ENCODE data around the gene BHLHE41. TPM values are rescaled to one million over a fixed set of nuclear protein-coding genes. Genes with fewer than 3 reads are reported as not detected.

The BHLHE41 gene
- total RNA-seq, 1 donor from 2014 or later: 2.9 TPM

DNA sequence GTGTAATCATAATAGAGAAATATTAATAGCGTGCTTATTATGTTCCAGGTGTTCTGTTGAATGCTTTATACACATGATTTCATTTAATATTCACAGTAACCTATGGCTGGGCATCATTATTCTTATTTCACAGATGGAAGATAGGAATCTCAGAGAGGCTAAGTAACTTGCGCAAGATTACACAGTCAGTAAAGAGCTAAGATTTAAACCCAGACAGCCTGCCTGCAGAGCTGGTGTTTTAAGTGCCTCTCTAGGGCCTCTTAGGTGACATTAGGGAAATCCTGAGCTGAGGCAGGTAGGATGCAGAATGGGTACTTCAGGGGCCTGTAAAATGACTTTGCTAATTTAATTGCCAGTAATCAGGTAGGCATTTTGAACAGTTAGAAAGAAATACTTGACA lies 18.5 kb upstream of the BHLHE41 start:
- no peak for FAIRE-seq

DNA sequence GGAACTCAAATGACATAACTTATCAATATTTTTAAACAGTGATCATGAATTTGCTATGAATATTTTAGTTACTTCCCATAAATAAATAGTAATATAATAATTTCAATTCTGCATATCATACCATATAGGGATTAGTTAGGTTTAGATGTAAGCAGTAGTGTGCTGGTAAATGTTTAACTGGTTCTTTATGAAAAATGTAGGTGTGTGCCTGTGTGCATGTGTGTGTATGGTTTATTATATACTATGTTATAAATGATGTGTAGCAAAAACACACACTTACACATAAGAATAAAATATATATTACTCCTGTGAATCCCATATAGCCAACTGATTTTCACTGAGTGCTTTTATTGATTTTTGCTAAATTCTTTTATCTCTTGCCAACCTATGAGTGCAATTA lies 14.0 kb upstream of the BHLHE41 start:
- no peaks in the 10 kb centered on the region for H3K4me1 Mint-ChIP-seq (ENCODE audit: low read depth, unreplicated experiment)
- H3K36me3 Mint-ChIP-seq (ENCODE audit: low read depth, unreplicated experiment): no peaks in the 10 kb centered on the region
- FAIRE-seq: no peak
- Histone ChIP-seq H3K36me3 (ENCODE audit: insufficient read depth, low read length) (no peaks in the 10 kb centered on the region), H3K4me2 (ENCODE audit: low read length) (no peak overlapping the region), H3K4me1 (ENCODE audit: insufficient read depth, low read length) (peaks cover 12% of the 10 kb centered on the region), H3K4me3 (ENCODE audit: insufficient read depth, low read depth, low read length) (no peak overlapping the region), H4K20me1 (ENCODE audit: insufficient read depth, low read length) (no peaks in the 10 kb centered on the region), H3K27ac (ENCODE audit: low read depth, low read length) (no peak overlapping the region), H2AFZ (ENCODE audit: low read depth, low read length) (no peak overlapping the region), H3K27me3 (ENCODE audit: insufficient read depth, low read length) (no peaks in the 10 kb centered on the region), H3K9me3 (ENCODE audit: insufficient read depth, low read depth, low read length) (no peaks in the 10 kb centered on the region), H3K9ac (ENCODE audit: low read length) (no peak overlapping the region), H3K79me2 (ENCODE audit: insufficient read depth, low read length) (no peaks in the 10 kb centered on the region)
- no peak for DNase-seq (ENCODE audit: low read depth)
- no peak overlapping the region for H3K4me3 Mint-ChIP-seq (ENCODE audit: unreplicated experiment)
- TF ChIP-seq, protein P1, sequence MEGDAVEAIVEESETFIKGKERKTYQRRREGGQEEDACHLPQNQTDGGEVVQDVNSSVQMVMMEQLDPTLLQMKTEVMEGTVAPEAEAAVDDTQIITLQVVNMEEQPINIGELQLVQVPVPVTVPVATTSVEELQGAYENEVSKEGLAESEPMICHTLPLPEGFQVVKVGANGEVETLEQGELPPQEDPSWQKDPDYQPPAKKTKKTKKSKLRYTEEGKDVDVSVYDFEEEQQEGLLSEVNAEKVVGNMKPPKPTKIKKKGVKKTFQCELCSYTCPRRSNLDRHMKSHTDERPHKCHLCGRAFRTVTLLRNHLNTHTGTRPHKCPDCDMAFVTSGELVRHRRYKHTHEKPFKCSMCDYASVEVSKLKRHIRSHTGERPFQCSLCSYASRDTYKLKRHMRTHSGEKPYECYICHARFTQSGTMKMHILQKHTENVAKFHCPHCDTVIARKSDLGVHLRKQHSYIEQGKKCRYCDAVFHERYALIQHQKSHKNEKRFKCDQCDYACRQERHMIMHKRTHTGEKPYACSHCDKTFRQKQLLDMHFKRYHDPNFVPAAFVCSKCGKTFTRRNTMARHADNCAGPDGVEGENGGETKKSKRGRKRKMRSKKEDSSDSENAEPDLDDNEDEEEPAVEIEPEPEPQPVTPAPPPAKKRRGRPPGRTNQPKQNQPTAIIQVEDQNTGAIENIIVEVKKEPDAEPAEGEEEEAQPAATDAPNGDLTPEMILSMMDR (IDR thresholded peaks at IDR 0.05; ENCODE audit: insufficient read depth, low read depth, low read length): no peak
- TF ChIP-seq EZH2 (IDR thresholded peaks at IDR 0.05; ENCODE audit: insufficient read depth, low read length): no peak
- no peaks in the 10 kb centered on the region for H3K9me3 Mint-ChIP-seq (ENCODE audit: unreplicated experiment)
- no peak overlapping the region for H3K27ac Mint-ChIP-seq (ENCODE audit: unreplicated experiment)
- H3K27me3 Mint-ChIP-seq (ENCODE audit: low read depth, unreplicated experiment): peaks cover 15% of the 10 kb centered on the region

More for the DNA sequence above, 18.5 kb upstream of the BHLHE41 start:
- Histone ChIP-seq H3K9me3 (ENCODE audit: insufficient read depth, low read depth, low read length) (no peaks in the 10 kb centered on the region), H3K4me2 (ENCODE audit: low read length) (no peak overlapping the region), H4K20me1 (ENCODE audit: insufficient read depth, low read length) (no peaks in the 10 kb centered on the region), H3K36me3 (ENCODE audit: insufficient read depth, low read length) (no peaks in the 10 kb centered on the region), H2AFZ (ENCODE audit: low read depth, low read length) (no peak overlapping the region), H3K27me3 (ENCODE audit: insufficient read depth, low read length) (no peaks in the 10 kb centered on the region), H3K79me2 (ENCODE audit: insufficient read depth, low read length) (no peaks in the 10 kb centered on the region), H3K27ac (ENCODE audit: low read depth, low read length) (no peak overlapping the region), H3K9ac (ENCODE audit: low read length) (no peak overlapping the region), H3K4me3 (ENCODE audit: insufficient read depth, low read depth, low read length) (no peak overlapping the region), H3K4me1 (ENCODE audit: insufficient read depth, low read length) (no peaks in the 10 kb centered on the region)
- Mint-ChIP-seq H3K27me3 (ENCODE audit: low read depth, unreplicated experiment) (peaks cover 4% of the 10 kb centered on the region), H3K27ac (ENCODE audit: unreplicated experiment) (no peak overlapping the region), H3K9me3 (ENCODE audit: unreplicated experiment) (no peaks in the 10 kb centered on the region), H3K4me1 (ENCODE audit: low read depth, unreplicated experiment) (no peaks in the 10 kb centered on the region), H3K4me3 (ENCODE audit: unreplicated experiment) (no peak overlapping the region), H3K36me3 (ENCODE audit: low read depth, unreplicated experiment) (no peaks in the 10 kb centered on the region)
- TF ChIP-seq, protein P1 (IDR thresholded peaks at IDR 0.05; ENCODE audit: insufficient read depth, low read depth, low read length): no peak
- no peak for TF ChIP-seq EZH2 (IDR thresholded peaks at IDR 0.05; ENCODE audit: insufficient read depth, low read length)
- no peak for DNase-seq (ENCODE audit: low read depth)

DNA sequence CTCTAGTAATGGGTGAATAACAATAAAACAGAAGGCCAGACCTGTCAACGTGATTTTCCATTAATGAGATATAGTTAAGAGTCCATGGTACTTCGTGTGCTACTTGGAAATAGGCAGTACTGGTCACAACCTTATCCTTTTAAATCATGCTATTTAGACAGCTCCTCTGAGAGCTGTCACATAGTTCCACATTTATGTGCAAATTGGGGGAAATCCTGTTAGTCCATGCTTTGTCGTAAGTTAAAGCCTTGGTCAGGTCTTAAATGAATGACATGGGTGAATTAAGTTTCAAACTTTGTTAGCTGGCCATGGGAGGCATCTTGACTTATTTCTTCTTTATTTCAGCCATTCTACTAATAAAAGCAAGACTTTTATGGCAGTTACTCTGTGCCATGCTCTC lies 11.9 kb upstream of the BHLHE41 start:
- Histone ChIP-seq H3K9me3 (ENCODE audit: insufficient read depth, low read depth, low read length) (no peaks in the 10 kb centered on the region), H3K4me2 (ENCODE audit: low read length) (no peak overlapping the region), H3K27ac (ENCODE audit: low read depth, low read length) (no peak overlapping the region), H3K79me2 (ENCODE audit: insufficient read depth, low read length) (no peaks in the 10 kb centered on the region), H2AFZ (ENCODE audit: low read depth, low read length) (no peak overlapping the region), H3K4me3 (ENCODE audit: insufficient read depth, low read depth, low read length) (no peak overlapping the region), H3K27me3 (ENCODE audit: insufficient read depth, low read length) (no peaks in the 10 kb centered on the region), H3K36me3 (ENCODE audit: insufficient read depth, low read length) (no peaks in the 10 kb centered on the region), H3K4me1 (ENCODE audit: insufficient read depth, low read length) (peaks cover 12% of the 10 kb centered on the region), H4K20me1 (ENCODE audit: insufficient read depth, low read length) (no peaks in the 10 kb centered on the region), H3K9ac (ENCODE audit: low read length) (no peak overlapping the region)
- no peaks in the 10 kb centered on the region for H3K9me3 Mint-ChIP-seq (ENCODE audit: unreplicated experiment)
- TF ChIP-seq, protein P1 (IDR thresholded peaks at IDR 0.05; ENCODE audit: insufficient read depth, low read depth, low read length): no peak
- TF ChIP-seq EZH2 (IDR thresholded peaks at IDR 0.05; ENCODE audit: insufficient read depth, low read length): no peak
- no peak overlapping the region for H3K27ac Mint-ChIP-seq (ENCODE audit: unreplicated experiment)
- DNase-seq (ENCODE audit: low read depth) (no peak), FAIRE-seq (no peak)
- H3K4me3 Mint-ChIP-seq (ENCODE audit: unreplicated experiment): no peak overlapping the region
- H3K36me3 Mint-ChIP-seq (ENCODE audit: low read depth, unreplicated experiment): no peaks in the 10 kb centered on the region
- peaks cover 35% of the 10 kb centered on the region for H3K27me3 Mint-ChIP-seq (ENCODE audit: low read depth, unreplicated experiment)
- no peaks in the 10 kb centered on the region for H3K4me1 Mint-ChIP-seq (ENCODE audit: low read depth, unreplicated experiment)

Measured in astrocyte (in vitro differentiated cells and primary cell).